HG02678 (cell line): ENCODE data around the gene CEMIP2.

Source experiments
- ATAC-seq: cut with Tn5 transposase; IDR thresholded peaks from one replicate; pipeline ENCODE4 v1.9.1; 2021; ENCODE audit warnings: mild to moderate bottlenecking, moderate library complexity; ENCODE audit not compliant: unreplicated experiment

Gene CEMIP2

GRCh38 chr9:71752928-71753327 lies 15.4 kb downstream of the CEMIP2 start:
- ATAC-seq, result no peak

GRCh38 chr9:71752352-71752751 lies 16.0 kb downstream of the CEMIP2 start:
- ATAC-seq, result no peak

DNA sequence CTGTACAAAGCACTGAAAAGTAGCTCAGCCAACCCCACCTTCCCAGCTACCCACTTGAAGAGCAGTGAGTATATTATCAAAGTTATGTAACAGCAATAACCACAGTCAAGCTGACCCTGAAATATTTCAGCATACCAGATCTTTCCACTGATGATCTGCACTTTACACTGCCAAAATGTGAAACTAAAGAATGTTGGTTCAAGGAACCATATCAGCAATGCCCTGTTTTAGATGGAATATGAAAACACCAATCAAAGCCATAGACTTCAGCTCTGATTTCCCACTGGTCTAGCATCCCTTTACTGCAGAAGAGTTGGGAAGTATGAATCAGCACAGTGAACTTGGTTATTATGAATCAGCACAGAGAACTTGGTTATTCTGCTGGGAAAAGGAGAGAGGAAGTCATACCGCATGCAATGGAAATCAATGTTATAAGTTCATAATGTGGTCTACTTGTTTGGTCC lies 20.0 kb downstream of the CEMIP2 start:
- no peak for ATAC-seq

DNA sequence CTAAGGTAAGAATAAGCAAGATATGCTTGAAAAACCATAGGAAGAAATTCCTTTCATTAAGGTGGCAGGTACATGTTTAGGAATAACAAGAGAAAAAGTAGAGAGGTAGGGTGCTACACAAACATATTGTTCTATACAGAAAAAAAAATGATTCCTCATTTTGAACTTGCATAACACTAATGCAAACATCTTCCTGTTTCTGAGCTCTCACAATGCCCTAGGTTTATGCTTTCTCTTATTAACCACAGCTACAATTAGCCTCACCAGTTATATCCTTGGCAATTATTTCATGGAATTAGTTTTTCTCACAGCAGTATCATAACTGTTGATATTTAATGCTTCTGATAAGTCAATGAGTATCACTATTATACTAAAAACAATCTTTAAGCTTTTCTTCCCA lies 20.7 kb downstream of the CEMIP2 start:
- ATAC-seq, result no peak

DNA sequence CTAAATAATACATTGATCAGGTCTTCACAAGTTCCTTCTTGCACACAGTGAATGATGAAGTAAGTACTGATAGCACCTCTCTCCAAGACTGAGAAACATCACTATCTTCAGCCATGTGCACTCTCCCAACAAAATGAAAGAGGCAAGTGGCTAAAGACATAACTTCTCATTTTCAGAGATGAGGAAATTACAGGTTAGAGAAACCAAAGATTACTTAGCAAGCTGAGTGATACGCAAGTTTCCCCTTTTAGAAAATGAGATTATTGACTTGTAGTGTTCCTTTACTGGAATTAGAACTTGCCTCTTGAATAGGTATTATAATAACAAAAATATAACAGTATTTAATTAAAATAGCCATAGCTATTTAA lies 21.6 kb downstream of the CEMIP2 start:
- ATAC-seq, result no peak

- ATAC-seq, result no peak
These were observed 22.1 kb downstream of the CEMIP2 start for GRCh38 chr9:71746023-71746757.

DNA sequence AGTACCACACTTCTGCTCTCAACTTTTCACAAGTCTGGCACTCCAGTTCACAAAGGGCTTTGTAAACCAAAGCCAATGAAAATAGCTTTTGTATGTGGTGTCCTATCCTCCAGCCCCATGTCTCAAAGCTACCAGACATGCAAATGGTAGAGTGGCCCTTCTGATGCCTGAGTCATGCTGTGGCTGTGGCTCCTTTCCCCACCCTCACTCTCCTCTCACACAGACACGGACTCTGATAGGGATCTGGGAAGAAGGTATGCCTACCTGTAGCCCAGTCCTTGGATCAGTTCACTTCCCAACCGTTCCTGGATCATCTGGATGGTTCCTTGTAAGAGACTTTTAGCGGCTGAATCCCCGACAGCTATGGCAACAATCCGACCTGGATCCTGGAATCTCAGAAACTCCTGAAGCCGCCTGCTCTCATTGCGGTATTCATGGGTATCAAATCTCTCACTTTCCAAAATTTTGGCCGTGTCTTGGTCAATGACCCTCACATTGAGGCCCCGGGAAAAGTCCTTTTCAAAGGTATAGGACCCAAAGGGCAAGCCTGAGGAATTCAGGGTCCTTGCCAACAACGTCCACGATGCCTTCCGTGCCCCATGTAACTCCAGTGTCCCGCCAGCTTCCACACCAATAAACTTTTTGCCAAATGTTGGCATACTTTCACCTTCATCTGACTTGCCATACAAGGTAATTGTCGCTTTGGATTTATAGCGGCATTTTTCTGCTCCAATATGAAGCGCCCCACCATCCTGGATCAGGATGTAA lies 23.4 kb downstream of the CEMIP2 start:
- no peak for ATAC-seq

- ATAC-seq, result no peak
These were observed 24.4 kb downstream of the CEMIP2 start for GRCh38 chr9:71743882-71744281.

DNA sequence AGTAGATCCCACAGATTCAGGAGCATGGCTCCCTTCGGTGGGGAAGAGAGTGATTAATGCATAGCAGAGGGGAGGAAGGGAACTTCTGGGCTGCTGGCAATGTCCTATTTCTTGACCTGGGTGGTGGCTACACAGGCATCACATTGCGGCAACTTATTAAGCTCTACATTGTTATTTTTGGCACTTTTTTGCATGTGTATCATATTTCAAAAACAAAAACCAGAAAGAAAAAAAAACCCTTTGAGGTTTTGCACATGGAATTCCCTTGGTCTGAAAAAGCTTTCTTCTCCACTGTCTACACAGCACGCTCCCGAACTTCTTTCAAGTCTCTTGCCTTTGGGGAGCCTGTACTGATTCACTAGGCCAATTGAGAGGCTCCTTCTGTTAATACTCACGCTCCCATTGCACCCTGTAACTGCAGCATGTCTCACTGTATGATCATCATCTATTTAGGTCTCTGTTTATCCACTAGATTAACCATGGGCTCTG lies 25.1 kb downstream of the CEMIP2 start:
- no peak for ATAC-seq

DNA sequence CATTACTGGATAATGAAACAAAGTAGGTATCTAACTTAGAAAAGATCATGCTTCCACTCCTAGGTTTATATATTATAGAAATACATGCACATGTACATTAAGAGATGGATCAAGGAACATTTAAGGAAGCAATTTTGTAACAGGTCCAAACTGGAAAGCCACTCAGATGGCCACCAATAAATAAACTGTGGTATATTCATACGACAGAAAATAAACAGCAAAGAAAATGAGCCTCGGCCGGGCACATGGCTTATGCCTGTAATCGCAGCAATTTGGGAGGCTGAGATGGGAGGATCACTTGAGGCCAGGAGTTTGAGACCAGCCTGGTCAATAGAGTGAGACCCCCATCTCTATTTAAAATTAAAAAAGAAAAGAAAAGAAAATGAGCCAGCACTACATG lies 25.6 kb downstream of the CEMIP2 start:
- ATAC-seq, result no peak

- ATAC-seq, result no peak
These were observed 26.2 kb downstream of the CEMIP2 start for GRCh38 chr9:71741926-71742648.

- no peak for ATAC-seq
These were observed 28.1 kb downstream of the CEMIP2 start for GRCh38 chr9:71740199-71740598.

DNA sequence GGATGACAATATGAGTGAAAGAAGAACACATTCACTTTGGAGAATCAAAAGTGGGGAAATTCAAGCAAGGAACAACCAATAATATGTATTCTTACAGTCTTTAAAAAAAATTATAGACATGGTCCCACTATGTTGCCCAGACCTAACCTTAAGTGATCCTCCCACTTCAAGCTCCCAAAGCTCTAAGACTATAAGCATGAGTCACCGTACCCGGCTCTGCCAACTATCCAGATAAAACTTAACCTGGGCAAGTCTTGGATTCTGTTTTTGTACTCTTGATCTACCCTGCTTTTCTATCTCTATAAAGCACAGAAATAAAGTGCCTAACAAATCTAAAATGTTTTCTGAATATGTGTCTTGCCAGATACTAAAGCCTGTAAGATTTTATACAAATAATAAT lies 30.9 kb downstream of the CEMIP2 start:
- ATAC-seq, result no peak

DNA sequence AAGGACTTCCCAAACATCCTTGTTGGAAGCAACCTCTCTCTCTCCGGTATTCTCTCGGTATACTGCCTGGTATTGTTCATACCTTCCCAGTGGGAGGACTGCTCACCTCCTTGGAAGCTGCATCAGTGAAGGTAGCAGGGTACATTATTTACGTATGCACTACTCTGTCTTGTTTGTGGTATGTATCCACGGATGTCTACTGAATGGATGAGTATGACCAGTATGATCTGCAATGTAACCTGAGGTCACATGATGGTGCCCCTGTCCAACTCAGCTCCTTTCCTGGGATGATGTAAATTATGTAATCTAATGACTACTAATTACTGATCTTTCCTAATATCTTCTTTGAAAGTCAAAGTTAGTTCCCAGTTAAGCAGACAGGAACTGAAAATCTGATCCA lies 32.1 kb downstream of the CEMIP2 start:
- ATAC-seq, result no peak

DNA sequence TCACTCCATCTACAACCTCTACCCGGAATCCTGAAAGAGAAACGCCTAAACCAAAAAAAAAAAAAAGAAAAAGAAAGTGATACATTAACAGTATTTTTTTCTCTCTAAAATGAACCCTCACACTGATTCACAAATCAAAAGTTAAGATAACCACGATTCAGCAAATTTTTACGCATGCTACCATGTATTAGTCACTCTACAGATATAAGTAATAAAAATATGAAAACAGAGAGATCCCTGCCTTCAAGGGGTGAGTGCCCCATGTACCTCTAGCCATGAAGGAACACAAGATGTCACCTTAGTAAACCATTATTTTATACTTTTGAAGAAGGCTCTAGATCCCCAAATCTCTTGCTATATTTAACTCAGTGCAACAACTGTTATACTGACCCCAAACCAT lies 33.4 kb downstream of the CEMIP2 start:
- ATAC-seq, result no peak

- ATAC-seq, result no peak
These were observed 35.1 kb downstream of the CEMIP2 start for GRCh38 chr9:71733176-71733575.

- ATAC-seq, result no peak
These were observed 38.3 kb downstream of the CEMIP2 start for GRCh38 chr9:71729816-71730526.

DNA sequence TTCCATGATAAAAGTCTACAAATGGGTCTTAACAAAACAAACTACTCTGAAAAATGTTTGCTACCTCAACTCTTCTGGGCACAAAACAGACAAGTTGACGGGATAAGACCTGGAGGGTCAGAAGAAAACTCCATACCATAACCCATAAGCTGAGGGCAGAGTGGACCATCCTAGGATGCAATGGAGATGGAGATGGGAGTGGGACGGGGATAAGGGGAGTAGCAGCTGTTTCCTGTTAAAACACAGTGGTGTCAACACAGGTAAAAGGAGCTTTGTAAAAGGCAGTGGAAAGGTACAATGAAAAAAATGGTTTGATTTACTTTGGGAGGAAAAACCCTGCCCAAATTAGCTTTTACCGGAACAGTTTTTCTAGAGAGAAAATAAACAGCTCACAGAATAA lies 41.6 kb downstream of the CEMIP2 start:
- no peak for ATAC-seq

DNA sequence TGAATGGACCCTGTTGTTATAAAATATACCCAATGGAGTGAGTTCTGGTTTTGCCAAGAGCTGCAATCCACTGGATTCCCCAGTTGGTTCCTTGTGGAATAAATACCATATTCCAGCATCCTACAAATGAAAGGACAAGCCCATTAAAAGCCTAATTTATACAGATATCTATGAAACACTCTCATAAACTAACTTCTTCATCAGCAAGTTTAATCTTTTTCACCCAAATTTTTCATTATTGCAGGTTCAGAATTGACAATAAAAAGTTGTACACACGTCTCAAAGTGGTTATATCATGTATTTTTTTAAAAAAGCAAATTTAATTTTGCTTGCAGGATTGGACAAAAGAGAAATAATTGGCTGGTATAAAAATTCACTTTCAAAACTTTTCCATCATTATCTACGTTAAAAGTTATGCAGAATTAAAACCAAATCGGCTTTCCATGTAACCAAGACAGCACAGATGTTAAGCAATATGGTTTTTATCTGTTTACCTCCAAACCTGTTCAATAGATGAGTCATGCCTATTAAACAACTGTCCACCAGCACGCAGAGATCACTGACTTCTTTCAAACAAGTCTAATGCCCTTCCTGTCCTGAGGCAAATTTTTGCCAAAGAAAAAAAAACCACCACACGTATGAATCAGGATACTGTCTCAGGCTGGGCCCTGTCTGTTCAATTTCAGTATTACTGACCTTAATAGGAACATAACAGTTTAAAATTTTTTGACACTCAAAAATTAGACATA lies 42.5 kb downstream of the CEMIP2 start:
- ATAC-seq, result no peak

- no peak for ATAC-seq
These were observed 46.5 kb downstream of the CEMIP2 start for GRCh38 chr9:71721855-71722254.
